ENCODE results near the gene RALGAPA2.

- TF ChIP-seq, protein P1, sequence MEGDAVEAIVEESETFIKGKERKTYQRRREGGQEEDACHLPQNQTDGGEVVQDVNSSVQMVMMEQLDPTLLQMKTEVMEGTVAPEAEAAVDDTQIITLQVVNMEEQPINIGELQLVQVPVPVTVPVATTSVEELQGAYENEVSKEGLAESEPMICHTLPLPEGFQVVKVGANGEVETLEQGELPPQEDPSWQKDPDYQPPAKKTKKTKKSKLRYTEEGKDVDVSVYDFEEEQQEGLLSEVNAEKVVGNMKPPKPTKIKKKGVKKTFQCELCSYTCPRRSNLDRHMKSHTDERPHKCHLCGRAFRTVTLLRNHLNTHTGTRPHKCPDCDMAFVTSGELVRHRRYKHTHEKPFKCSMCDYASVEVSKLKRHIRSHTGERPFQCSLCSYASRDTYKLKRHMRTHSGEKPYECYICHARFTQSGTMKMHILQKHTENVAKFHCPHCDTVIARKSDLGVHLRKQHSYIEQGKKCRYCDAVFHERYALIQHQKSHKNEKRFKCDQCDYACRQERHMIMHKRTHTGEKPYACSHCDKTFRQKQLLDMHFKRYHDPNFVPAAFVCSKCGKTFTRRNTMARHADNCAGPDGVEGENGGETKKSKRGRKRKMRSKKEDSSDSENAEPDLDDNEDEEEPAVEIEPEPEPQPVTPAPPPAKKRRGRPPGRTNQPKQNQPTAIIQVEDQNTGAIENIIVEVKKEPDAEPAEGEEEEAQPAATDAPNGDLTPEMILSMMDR (IDR thresholded peaks at IDR 0.05; ENCODE audit: low read length), result no peak
- no peak for TF ChIP-seq EZH2 (IDR thresholded peaks at IDR 0.05; ENCODE audit: borderline replicate concordance, low read length)
Measured at GRCh38 chr20:20697325-20697845, 15.1 kb downstream of the RALGAPA2 start.

Data from OCI-LY1 (cell line).